CD4-positive, alpha-beta T cell treated with Interferon alpha-2 for 1 hour (primary cell): Measurements from ENCODE around the gene MAN1C1.
"Not testable (repeated sequence)": the region's sequence is repeated elsewhere in the genome, so short reads cannot be mapped to it uniquely, and the experiment has no call there.

Experiments used
- DNase-seq, 2 donors: peaks; one replicate each; pipeline ENCODE4 v3.0.0-alpha.2; 2020 to 2022

Gene MAN1C1

DNA sequence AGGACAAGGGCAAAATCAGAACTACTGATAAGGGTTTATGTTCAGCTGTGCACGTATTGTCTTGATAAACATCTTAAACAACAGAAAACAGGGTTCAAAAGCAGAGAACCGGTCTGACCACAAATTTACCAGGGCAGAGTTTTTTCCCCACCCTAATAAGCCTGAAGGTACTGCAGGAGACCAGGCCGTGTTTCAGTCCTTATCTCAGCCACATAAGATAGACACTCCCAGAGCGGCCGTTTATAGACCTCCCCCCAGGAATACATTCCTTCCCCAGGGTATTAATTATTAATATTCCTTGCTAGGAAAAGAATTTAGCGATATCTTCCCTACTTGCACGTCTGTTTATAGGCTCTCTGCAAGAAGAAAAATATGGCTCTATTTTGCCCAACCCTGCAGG, 19.6 kb downstream of the MAN1C1 start:
- not testable (repeated sequence) for DNase-seq

DNA sequence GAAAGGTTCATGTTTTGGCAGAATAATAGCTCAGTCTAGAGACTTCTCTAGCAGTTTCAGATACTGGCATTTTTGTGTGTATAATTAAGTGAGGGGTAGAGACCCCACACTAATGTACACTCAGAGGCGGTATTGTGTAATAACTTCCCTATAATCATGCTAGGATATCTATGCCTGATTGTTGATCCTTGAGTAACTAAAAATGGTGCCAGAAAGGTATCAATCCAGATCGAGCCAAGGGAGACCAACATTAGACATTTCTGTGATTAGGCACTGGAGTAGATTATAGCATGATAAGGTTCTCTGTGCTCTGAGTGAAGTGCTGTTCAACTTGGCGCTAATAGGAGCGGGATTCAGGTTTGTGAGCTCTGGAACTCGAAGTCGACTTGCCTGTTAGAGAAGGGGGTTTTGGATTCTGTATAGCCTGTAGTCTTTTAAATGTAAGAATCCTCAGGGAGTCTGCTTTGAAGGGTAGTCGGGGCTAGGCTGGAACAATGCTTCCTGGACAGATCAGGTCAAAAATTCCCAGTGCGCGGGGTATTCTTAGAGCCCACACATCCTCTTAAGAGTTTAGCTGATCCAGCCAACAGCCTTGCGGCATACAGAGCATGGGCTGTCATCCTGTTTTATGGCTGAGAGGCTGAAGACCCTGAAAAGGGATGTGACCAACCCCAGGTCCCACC, 24.2 kb downstream of the MAN1C1 start:
- no peak for DNase-seq

DNA sequence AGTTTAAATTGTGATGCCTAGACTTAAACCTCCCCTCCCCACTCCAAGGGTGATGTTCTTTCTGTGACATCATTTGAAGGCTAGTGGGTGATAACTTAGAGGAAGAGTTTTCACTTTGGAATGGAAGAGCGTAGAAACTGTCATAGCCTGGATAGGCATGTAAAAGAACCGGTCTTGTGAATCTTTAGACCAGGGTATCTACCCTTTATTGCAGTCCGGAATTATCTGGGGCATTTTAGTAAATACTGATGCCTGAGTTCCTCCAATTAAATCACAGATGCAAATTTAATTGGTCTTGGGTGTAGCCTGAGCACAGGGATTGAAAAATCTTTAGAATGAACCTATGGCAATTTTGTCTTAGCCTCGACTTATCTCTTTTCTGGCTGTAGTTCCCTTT, 24.7 kb downstream of the MAN1C1 start:
- DNase-seq: no peak

DNA sequence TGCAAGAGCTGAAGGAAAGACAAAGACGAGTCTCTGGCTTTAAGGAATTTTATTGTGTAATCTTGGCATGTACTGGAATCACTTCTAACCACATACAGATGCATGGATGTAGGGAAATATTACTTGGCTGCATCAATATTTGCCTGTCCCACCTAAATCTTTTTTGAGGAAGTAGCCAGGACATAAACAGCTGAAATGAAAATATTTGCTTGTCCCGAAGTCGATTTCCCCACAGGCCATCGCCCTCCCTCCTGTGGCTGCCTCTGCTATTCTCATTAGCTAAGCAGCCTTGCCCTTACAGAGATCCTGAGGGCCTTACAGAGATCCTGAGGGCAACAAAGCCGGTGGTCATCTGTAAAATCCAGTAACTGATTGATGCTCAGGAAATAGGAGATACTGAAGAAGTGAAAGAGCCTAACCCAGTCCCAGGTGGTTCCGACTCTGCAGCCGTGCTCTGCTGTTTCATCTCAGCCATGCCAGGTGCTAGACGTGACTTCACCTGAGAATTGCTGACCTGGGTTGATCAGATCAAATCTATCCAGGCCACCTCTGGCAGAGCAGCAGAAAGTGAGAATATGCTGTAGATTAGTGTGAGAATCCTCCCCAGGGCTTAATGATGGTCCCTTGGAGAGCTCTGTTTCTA, 25.5 kb downstream of the MAN1C1 start:
- peak in 1 of 2 donors; percentile 43 for DNase-seq

DNA sequence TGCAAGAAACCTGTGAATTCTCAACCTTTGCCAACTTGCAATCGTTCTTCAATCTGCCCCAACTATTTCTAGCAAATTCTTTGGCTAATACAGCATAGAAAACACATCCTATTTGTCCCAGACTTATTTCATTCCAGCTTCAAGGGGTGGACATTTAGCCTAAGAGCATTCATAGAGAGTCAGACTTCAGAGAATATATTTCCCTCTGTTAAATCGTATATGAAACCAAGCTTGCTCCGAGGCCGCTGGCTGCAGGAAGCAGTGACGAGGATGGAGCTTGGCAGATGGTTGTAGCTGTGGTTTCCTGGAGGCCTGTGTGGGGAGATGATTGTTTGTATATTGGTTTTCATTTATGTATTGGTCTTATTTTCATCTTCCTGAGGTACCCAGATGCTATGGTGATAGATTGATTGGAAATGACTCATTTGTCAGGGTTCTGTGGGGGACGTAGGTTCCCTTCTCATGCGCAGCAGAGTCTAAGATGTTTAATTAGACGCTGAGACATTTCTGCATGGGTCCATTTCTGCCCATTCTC, 26.1 kb downstream of the MAN1C1 start:
- peak; percentile 77 to 82 for DNase-seq

DNA sequence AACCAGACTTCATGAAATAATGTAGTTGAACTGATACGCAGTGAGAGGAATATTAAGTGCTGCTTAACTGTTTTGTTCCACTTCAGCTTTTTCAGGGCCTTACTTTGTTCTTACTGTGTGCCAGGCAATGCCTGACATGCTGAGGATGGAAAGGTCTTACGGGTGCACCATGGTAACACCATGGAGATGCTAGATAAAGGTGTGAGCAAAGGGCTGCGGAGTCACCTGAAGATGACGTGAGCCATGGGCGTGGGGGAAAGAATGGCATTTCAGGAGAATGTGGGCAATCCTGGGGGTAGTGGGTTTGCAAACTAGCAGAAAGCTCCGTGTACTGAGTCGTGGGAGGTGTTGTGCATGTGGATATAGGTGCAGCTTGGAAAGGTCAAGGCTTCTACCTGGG, 27.3 kb downstream of the MAN1C1 start:
- DNase-seq: no peak

DNA sequence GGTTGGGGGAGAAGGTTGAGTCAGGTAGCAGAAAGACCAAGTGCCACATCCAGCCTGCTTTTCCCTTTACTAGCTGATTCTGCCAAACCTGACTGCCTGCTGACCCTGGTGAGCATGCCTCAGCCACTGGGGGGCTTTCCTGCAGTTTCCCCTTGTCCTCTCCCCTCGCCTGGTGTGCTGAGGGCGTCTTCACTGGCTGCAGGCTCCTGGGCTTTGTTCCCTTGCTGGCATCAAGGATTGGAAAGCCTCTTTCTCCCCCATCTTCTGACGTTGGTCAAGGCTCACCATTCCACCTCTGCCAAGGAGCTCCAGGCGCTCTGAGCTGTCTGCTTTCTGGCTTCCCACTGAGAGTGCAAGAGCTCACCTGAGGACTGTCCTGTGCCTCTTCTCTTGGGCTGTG, 28.4 kb downstream of the MAN1C1 start:
- DNase-seq: no peak

DNA sequence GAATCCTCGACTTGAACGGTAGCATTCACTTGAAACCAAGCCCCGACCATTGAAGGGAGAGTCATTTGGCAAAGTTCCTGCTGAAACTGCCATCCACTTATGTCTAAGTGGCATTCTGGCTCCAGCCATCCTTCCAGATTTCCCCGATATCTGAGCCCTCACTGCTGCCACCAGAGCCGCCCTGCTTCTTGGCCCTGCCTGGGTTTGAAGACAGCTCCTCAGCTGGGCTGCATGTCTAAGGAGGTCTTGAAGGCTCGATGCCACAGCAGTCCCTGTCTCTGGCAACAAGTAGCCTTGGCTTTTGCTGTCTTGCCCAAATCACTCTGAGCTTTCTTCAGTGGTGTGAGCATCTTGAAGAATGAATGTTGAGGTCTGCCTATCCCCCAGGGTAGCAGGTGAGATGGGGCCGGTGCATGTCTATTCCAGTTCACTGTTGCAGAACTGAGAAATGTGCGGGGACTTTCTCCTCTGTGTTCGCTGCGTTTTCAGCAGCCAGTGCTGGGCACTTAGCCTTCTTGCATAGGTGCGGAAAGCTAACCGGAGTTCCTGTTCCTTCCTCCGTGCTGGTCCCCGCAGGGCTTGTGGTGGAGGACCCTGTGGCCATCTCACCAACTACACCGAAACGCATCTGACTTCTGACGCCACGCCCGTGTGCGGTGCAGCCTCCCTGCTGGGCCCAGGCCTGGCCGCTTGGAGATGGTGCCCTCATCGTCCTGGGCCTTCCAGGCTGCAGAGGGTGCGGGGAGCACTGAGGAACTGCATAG, 29.2 kb downstream of the MAN1C1 start:
- DNase-seq: no peak

DNA sequence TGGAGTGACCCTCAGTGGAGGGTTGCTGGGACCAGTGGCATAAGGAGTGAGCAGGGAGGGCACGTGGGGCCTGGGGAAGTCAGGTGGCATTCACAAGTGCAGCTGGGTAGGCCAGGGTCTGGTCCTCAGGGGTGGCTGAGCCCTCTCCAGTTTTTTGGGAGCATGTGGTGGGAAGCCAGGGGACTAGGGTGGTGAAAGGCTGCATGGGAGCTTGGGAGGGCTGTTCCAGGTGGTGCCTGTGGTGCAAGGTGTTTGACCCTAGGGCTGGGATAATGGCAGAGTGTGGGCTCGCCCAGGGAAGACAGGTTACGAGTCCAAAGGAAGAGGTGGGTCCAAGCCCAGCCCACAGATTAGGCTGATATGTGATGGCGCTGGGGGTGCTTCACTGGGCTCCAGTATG, 30.5 kb downstream of the MAN1C1 start:
- no peak for DNase-seq

DNA sequence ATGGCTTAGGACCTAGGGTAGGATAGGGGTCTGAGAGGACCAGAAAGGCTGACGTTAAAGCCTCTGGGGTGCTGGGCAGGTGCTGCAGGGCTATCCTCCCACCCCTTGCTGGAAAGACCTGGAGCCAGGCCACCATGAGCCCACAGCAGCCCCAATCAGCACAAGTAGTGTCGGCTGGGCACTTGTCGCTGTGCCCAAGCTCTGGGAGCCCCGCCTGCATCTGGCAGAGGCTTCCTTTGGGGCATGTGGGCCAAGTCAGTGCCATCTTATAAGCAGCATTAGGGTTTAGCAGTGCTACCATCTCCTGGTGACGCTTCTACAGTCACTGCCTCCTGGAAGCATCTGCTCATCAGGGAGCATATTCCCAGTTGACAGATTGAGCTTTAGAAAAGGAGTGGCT, 31.3 kb downstream of the MAN1C1 start:
- no peak for DNase-seq

DNA sequence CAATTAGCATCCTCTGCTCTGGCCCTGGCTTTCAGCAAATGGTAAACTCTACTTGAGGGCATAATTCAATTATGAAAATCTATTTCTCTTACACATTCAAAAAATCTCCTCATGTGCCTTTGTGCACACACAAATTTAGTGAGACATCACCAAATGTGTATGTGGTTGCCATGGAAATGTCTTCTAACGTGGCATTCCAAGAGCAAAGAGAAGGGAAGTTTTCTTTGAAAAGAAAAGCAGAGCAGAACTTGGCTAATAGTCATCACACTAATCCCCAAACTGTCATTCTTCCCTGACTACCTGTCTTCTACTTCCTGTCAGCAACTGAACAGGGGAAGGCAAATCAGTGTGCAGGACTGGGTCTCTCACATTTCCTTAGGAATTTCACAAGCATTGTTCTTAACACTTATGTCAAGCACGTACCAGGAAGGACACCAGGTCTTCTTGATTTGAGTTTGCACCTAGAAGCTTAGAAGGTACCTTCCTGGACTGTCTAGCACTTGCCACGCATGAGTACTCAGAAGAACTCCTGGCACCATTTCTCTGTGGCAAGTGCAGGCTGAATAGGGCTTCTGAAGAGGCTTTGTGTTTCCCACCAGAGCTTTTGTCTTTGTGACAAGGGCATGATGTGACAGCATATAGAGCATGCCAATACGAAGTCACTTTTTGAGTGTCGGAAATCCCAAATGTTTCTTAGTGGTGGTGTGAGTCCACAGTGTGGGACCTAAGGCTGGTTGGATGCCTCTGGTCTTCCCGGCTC, 32.3 kb downstream of the MAN1C1 start:
- DNase-seq: no peak

DNA sequence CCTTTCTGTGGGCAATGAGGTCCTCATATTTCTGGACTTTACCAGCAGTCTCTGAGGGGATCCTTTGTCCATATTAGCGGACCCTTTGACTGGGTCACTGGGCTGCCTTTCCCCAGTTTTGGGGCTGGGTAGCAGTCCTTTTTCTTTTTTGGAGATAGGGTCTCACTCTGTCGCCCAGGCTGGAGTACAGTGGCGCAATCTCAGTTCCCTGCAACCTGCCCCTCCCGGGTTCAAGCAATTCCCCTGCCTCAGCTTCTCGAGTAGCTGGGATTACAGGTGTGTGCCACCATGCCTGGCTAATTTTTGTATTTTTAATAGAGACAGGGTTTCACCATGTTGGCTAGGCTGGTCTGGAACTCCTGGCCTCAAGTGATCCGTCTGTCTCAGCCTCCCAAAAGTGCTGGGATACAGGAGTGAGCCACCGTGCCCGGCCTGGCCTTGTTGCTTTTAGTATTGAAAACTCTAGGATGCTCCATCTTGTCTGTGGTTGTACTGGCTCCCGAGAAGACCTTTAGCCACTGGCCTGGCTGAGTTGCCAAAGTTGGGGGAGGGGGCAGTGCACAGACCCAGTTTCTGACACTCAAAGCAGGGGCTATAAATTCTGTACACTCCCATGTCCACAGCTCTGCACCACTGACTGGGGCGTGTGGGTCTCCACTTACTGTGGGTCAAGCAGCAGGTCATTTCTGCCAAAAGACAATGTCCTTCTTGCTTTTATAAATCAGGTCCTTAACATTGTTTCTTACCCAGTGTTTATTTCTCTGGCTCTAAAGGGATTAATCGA, 33.1 kb downstream of the MAN1C1 start:
- no peak for DNase-seq

DNA sequence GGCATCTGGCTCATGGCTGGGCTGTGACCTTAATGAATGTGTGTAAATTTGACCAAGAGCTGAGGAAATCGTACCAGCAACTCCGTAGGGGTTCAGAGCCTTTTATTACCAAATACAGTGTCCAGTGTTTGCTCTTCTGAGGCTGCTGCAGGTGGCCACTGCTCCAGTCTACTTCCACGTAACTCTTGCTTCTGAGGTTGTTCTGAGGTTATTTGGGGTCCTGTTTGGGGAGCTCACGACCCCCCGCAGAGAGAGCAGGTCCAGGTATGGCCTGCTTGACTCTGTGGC, 33.6 kb downstream of the MAN1C1 start:
- DNase-seq: no peak

DNA sequence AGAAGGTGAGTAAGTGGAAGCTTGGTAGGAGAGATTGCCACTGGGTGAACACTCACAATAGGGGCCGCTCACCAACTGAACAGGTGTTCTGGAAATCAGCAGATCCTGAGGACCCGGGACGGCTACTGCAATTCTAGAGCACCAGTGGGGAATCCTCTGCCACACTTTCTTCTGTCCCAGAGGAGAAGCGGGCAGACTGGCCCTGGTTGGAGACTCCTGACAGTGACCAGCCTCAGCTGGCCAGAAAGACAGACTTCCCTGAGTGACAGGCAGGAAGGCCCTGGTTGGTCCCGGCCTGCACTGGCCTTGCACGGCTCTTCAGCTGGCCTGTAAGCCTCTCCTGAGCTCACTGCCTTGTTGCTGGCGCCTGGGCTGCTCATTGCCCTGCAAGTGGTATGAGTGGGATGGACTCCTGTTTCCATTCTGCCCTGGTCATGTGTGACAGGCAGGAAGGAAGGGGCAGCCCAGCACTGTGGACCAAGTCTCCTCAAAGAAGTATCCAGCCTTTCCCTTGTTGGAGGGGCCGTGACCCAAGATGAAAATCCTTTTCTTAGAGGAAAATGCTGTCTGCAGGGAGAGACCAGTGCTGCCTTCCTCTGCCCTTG, 34.5 kb downstream of the MAN1C1 start:
- no peak for DNase-seq

DNA sequence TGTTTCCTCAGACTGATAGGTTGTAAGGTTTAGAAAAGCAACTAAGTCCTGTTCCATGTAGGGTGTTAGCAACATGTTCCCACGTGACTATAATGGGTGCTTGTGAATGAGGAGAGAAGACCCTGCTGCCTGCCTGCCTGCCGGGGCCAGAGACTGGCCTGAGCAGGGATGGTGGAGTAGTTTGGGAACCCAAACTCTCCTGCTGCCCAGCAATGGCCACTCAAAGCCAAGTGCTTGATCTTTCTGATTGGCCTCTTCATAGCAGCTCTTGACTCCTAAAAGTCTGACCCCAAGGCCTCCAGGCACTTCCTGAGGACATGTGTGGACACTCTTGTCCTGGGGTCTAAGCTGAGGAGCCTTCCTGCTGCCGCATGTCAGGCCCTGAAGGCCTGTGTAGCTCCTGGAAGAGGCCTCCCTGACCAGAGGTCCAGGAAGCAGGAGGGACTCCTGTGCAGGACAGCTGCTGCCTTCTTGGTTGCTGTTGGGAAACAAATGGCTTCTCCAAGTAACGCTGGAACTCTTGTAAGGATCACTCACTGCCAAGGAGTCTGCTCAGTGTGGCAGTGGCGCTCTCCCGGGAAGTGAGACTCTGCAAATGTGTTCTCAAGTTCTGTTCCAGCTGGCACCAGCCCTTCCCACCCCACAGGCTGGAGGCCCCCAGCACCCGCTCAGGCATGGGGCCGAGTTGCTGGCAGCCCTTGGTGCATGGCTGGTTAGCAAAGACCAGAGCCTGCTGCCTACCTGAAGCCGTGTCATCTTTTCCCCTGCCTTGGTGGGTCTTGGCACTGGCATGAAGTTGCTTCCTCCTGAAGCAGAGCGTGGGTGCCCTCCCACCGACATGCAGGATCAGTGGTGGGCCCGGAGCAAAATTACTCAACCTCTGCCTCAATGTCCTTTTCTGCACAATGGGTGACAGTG, 35.5 kb downstream of the MAN1C1 start:
- DNase-seq: no peak

DNA sequence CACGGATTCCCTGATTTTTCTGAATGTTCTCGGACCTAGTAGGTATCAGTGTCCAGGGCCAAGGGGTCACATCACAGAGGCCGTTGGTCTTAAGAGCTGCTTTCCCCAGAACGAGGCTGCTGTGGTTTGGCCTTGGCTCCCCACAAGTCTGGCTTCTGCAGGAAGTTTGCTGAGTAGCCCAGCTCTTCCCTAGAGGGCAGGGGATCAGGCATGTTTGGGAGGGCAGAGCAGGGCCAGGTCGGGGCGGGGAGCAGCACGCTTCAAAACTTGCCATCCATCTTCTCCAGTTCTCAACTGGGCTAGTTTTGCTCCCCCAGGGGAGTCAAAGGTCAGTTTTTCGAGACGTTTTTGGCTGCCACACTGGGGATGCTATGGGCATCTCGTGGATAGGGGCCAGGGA, 37.0 kb downstream of the MAN1C1 start:
- DNase-seq: no peak

DNA sequence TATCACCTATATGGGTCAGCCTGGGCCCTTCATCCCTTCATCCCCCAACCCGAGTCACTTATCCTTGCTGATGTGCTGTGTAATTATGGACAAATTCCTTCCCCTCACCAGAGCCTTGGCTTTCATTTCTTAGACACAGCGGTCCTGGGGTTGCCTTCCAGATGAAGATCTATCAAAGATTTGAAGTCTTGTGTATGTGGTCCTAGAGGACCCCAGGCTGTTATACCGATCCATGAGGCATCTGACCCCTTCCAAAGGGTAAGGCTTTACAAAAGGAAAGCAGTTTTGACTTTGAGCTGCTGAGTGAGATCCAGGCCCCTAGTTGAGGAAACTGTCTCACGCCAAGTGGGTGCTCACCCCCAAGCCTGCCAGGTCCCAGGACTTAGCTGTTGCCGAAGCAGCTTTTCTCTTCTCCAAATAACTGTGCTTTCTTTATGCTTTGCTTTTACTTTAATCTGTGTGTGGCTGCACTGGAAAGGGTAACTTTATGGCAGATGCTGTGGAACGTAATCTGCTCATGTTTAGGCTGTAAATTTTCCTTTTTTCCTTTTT, 37.6 kb downstream of the MAN1C1 start:
- no peak for DNase-seq

DNA sequence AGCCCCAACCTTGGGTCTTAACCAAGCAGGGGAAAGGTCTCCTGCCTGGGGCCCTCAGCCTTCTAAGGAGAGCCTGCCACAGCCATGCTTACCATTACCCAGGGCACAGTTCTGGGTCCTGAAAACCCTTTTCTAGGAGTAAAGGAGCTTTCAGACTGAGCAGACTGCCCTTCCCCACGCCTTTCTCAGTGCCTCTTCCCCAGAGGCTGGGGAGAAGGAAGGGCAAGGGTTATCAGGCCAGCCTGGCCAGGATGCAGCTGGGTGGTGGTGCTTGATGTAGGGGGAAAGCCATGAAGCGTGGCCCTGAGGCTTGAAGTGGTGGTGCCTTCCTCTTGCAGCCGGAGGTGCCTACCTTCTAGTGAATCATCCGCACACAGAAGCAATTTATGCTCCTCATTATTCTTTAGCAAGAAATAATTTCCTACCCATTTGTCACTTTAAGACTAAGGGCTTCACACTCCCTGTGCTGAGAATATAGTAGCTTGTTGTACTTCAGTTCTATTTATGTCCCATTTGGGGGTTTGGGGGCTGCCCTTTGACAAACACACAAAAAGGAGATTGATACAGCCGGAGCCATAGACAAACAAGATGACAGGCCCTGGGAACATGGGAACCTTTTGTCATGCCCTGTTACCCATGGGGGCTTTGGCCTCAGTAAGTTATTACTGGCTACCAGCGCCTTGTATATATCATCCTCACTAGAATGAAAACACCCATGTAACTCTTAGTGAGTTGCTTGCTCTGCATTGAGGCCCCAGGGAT, 40.7 kb downstream of the MAN1C1 start:
- DNase-seq: no peak

DNA sequence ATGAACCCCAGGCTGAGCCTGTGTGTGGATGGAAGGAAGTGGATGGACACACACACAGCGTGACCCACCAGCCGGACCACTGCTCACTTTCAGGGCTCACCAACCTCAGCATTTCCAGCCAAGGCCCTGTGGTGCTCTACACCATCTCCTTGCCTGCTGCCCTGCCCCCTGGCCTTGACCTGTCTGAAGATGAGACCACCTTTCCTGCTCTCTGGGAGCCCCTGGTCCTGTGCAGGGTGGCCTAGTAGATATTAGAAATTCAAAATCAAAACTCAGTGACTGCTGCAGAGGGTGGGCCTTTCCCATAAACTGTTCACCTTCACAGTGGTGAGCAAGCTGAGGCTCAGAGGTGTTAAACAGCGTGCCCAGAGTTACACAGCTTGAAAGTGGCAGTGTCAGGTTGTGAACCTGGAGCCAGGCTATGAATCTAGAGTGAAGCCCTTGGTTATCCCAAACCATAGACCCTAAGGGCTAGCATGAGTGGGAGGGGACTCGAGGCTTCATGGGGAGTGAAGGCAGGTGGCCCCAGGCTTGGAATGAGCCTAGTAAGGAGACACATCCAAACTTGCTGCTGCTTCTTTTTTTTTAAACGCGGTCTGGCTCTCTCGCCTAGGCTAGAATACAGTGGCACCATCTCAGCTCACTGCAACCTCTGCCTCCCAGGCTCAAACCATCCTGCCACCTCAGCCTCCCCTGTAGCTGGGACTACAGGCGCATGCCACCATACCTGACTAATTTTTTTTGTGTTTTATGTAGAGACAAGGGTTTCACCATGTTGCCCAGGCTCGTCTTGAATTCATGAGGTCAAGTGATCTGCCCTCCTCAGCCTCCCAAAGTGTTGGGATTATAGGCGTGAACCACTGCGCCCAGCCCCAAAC, 41.5 kb downstream of the MAN1C1 start:
- DNase-seq: no peak
